Stimulated activated CD4-positive, alpha-beta T cell treated with anti-CD3 and anti-CD28 coated beads, Interleukin-12 subunit alpha, Interleukin-12 subunit beta, amount 100 ng/mL, for 24 hours (primary cell): ENCODE data around the gene KCTD4.
"Not testable (repeated sequence)": the region's sequence is repeated elsewhere in the genome, so short reads cannot be mapped to it uniquely, and the experiment has no call there.

Source experiments
- DNase-seq, 2 experiments: peaks; one replicate each; pipeline ENCODE4 v3.0.0-alpha.2; 2020; ENCODE audit warnings: low read depth in 2 of 2

The KCTD4 gene

DNA sequence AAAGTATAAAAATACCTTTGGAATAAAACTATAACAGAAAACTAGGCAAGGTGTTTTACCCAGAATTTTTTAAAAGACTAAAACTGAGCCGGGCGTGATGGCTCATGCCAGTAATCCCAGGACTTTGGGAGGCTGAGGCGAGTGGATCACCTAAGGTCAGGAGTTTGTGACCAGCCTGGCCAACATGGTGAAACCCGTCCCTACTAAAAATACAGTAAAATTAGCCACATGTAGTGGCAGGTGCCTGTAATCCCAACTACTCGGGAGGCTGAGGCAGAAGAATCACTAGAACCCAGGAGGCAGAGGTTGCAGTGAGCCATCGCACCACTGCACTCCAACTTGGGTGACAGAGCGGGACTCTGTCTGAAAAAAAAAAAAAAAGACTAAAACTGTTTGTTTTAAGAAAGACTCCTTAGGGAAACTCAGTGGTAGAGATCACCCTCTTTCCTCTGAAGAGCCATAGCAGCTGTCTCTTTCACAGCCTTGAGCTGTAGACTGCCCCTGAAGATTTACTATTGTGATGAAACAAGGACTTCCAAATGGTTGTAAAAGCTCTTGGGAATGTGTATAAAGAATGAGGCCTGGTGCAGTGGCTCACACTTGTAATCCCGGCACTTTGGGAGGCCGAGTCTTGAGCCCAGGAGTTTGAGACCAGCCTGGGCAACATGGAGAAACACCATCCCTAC lies 14.7 kb upstream of the KCTD4 start:
- DNase-seq = no peak

DNA sequence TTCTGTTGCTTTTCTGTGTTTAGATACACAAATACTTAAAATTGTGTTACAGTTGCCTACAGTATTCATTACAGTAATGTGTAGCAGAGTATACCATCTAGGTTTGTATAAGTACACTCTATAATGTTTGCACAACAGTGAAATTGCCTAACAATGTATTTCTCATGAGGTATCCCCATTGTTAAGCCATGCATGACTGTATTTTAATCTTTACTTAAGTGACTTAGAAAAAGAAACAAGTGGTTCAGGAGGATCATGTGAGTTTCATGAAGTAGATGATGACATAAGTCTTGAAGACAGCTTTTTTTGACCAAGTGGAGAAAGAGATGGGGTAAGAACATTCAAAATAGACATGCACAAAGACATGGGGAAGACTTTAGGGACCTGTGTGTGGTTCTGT lies 8.4 kb upstream of the KCTD4 start:
- no peak for DNase-seq

DNA sequence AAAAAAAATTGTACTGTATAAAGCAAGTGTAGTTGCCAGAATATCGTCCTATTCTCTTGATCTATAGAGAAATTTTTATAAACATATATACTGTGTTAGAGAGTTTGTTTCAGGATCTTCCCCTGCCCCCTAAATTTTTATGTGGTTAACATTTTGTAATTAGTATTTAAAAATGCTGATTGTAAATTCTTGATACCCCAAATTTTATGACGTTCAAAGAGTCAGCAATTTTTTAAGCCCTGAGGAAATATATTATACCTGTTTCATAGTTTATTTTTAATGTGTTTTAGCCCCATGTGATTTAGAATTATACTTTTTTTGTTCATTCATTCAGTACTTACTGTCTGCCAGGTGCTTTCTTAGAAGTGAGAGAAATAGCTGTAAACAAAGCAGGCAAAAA lies 7.3 kb upstream of the KCTD4 start:
- no peak for DNase-seq

DNA sequence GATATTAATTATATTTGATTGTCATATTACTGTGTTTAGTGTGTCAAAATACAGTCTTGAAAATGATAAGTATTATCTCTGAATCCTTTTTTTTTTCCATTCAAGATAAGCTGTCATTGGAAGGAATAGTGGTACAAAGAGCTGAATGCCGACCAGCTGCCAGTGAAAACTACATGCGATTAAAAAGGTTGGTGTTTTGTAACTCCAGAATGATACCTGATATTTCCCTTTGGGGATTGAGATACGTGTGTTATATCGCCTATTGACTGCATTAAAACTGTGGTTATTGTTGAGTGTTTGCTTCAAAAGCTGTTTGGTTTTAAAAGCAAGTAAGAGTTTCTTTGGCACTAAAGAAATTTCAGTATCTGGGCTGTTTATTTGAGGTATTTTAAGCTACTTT lies 6.5 kb upstream of the KCTD4 start:
- no peak for DNase-seq

DNA sequence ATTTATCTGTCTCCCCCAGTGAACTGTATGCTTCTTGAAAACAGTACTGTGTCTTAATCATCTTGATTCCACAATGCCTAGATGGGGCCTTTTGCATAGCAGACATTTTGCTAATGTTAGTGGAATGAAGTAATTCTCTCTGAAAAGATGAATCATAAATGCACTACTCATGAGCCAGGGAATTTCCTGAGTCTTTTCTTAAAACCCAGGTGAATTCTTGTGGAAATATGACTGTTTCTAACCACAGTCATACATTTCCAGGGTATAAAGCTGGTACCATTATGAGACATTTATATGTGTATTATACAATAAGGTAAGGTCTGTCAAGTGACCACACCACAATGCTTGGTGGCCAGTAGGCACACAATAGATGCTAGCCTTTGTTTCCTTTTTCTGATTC lies 5.5 kb upstream of the KCTD4 start:
- DNase-seq = no peak

DNA sequence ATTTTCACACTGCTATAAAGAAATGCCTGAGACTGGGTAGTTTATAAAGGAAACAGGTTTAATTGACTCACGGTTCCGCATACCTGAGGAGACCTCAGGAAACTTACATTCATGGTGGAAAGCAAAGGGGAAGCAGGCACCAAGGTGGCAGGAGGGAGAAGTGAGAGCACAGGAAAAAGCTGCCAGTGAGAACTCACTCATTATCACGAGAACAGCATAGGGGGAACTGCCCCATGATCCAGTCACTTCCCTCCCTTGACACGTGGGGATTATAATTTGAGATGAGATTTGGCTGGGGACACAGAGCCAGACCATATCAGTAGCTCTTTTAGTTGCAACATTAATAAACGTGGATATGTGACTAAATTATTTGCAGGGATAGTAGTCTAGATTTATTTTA lies 4.3 kb upstream of the KCTD4 start:
- DNase-seq = no peak

DNA sequence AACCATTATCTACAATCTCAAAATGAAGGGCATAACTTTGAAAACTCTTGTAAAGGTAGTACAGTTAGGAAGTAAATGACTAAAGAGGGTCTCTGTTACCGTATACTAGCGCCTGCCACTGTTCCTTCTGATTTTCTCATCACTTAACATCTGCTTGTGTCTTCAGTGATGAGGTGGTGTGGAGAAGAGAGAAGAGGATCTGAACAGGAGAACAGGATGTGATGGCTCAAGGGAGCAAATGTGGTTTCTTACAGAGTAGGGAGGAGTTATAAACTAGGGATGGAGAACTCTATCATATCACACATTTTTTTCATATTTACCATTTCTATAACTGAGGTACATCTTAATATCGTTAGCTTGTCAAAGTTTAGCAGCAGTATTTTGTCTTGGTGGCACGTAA lies 1.1 kb downstream of the KCTD4 start:
- no peak for DNase-seq

DNA sequence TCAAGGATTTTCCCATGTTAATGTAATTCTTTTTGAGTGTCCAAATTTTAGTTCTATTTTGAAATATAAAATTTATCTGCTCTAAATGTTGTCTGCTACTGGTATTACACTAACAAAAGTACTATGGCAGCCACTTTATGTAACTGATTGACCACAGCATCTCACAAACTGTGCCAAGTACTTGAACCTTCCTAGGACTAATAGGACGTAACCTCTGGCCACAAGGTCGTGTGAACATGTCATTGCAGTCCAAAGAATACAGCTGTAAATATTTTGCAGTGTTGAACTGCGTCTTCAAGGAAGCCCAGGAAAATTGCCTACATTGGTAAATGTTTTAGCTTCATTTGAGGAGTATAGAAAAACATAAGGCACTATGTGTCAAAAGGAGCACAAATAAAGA lies 1.9 kb downstream of the KCTD4 start:
- no peak for DNase-seq

DNA sequence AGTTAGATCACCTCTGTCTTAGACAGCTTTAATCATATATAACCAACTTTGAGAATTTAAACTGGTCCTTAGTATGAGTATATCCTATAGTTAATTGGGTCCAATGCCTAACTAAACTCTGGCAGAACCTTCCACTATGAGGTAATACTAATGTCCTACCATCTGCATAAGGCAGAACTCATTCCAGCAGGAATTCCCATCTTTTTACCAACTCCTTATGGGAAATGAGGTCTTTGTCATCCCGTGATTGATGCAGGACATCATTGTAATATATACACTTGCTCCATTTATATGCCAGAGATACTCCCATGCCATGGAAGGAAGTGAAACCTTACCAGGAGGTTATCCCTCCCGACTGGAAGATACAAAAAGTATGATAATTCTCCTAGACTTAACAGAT lies 2.8 kb downstream of the KCTD4 start:
- DNase-seq = no peak

DNA sequence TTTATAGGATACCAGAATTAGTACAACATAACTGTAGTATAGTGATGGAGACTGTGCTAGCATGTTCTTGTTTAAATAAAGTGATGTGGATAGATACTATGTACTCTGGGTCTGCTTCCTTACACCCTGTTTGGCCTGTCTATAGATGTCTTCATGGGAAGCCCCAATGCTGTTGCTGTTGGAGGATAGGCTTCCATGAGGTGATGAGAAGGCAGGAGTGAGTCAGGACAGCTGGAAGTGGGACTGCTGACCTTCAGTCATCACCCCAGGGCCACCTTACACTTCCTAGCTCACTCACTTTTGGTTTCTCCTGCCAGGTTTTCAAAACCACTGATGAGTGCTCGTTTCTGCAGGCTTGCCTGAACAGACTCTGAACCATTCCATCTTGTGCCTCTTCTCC lies 4.2 kb downstream of the KCTD4 start:
- DNase-seq = no peak

DNA sequence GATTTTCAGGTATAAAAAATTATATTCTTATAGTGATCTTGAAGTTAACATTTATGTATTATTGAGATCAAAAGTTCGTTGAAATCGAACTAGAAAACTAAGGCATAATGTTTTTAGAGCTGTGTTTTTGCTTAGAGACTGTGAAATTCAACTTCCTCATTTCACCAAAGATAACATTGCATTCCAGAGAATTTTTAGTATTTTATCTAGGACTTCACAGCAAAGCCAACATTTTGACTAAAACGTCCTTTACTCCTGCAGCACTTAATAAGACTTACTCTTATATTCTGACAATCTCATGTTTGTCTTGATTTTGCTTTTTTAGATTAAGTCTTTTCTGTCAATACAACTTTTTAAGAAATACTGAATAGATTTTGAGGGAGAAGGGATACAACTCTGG lies 4.7 kb downstream of the KCTD4 start:
- DNase-seq = no peak

DNA sequence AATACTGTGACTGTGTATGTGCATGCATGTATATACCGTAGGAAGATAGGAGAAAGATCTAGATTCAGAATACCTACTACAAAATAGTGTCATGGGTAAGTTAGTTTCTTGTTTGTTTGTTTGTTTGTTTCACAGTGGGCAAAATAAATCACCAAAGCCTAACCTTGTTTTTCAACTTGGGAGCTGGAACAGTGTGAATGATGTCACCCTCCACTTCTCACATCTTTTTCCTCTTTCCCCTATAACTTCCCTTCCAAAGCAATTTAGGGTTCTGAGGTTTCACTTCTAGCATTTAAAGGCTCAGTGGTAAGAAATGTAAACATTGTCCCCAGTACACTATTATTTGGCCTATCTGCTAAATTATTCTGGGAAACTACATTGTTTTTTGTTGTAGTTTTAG lies 5.4 kb downstream of the KCTD4 start:
- no peak for DNase-seq

DNA sequence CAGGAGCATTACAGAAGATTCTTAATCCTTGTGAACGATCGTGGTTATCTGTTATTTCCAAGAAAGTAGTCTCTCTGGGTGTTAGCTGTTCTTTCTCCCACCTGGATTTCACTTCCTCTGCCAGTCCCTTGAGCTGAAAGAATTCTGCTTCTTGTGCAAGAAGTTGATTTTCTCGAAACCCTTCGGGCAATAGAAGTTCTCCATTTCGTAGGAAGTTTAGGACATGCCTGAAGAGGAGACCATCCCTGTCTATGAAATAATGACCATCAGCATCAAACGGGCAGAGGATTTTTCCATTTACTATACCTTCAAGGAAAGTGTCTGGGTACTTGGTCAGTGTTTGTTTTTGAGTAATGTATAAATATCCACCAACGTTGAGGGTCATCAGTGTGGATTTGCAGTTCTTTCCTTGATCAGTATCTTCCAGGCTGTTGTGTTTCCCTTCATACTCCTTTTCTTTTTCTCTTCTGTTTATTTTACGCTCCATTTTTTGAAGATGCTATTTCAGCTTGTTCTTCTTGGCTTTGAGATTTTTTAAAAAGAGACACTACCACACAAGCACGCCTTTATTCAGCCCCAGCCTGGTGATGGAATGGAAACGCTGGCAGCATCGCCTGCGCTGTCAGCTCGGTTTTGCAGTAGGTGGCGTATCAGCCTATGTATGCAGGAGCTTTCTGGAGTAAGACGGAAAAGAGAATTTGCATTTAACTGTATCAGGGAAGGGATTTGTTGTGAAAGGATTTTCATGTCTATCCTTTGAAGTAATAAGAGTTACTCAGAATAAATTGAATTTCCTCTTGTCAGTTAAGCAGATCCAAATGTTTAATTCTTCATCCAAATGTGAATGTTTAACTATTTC lies 6.5 kb downstream of the KCTD4 start:
- no peak for DNase-seq

DNA sequence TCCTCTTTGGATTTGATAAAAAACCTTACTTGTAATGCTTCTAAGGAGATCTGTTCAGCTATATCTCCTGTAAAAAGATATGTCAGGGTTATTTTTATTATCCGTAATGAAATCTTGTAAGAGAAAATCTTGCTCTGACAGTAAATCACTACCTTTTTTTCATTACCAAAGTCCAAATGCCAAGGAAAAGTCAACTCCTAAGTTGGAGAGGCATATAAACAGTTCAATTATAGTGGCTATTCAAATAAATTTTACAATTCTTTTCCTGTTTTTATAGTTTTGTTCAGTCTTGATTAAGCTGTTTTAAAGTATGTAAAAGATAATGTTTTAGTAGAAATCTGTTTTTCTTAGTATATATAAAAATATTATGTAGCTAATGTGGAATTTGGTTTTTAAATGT lies 9.0 kb downstream of the KCTD4 start:
- DNase-seq = no peak

DNA sequence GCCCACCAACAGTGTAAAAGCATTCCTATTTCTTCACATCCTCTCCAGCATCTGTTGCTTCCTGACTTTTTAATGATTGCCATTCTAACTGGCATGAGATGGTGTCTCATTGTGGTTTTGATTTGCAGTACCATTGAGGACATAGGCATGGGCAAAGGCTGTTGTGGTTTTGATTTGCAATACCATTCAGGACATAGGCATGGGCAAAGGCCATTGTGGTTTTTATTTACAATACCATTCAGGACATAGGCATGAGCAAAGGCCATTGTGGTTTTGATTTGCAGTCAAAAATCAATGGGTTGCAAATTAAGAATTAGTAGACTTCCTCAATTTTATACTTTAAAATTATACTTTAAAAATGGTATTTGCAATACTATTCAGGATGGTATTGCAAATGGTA lies 11.3 kb downstream of the KCTD4 start:
- DNase-seq = not testable (repeated sequence)

DNA sequence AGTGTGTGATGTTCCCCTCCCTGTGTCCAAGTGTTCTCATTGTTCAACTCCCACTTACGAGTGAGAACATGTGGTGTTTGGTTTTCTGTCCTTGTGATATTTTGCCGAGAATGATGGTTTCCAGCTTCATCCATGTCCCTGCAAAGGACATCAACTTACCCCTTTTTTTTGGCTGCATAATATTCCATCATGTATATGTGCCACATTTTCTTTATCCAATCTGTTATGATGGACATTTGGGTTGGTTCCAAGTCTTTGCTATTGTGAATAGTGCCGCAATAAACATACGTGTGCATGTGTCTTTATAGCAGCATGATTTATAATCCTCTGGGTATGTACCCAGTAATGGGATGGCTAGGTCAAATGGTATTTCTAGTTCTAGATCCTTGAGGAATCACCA lies 11.8 kb downstream of the KCTD4 start:
- DNase-seq = not testable (repeated sequence)

DNA sequence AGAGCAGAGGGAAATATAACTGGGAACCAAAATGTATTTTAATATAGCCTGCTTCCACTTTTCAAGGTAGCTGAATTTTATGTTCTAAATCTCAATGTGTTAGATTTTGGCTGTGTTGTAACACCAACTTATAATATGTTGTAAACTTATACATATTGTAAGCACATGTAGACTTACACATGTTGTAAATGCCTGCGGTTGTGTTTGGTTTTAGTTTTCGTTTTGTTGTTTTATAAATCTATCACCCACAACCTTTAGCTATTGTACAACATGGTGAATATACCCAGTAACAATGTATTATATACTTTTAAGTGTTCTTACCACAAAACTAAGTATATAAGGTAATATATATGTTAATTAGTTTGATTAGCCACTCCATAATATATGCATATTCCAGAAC lies 15.6 kb downstream of the KCTD4 start:
- DNase-seq = no peak

DNA sequence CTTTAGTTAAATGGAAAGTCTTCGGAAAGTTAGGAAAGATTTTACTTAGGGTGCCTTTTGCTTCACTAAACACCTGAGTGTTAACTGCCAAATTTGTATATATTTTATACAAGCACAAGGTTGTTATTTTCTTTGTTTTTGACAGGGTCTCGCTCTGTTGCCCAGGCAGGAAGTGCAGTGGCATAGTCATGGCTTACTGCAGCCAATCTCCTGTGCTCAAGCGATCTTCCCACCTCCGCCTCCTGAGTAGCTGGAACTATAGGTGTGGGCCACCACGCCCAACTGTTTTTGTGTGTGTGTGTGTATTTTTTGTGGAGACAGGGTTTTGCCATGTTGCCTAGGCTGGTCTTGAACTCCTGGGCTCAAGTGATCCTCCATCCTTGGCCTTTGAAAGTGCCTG lies 16.2 kb downstream of the KCTD4 start:
- no peak for DNase-seq

DNA sequence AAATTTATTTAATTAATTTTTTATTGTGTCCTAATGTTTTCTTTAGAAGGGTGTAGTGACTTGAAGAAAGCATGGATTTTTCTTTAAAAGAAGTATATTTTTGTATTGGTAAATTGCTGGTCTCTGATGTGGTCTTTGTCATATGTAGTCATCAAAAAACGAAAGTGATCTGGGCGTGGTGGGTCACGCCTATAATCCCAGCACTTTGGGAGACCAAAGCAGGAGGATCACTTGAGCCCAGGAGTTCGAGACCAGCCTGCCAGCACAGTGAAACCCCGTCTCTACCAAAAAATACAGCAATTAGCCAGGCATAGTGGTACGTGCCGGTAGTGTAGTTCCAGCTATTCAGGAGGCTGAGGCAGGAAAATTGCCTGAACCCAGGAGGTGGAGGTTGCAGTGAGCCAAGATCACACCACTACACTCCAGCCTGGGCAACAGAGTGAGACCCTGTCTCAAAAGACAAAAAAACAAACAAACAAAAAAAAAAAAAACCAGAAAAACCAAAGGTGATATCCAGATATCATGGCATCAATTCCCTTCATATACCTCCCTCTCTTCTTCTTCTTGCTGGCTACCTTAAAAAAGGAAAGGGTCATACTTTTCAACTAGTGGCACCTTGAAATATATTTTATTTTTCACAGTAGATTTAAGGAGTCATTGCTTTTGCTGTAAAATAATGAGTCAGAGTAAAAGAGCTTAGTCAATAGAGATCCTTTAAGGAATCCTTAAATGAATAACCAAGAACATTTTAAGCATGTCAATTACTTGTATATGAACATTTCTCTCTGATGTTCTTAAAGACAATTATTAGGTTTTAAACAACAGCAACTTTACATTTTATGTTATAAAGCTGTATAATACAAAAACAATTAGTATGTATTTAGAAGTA lies 19.9 kb downstream of the KCTD4 start:
- DNase-seq = no peak

DNA sequence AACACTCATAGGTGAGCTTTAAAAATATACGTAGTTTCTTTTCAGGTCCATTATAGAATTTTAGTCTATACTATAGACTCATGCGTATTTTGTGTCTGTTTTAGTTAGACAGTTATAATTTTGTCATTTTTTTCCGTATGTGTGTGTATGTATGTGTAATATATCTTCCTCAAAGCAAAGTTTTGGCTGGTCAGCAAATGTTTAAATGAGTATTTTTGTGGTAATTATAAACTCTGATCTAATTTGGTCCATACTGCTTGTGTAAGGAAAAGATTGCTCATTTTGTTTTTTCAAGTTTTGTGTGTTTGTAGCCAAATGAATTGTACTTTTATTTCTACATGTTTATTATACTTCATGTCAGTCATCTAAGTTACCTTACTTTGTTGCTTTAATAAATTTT lies 20.5 kb downstream of the KCTD4 start:
- no peak for DNase-seq

DNA sequence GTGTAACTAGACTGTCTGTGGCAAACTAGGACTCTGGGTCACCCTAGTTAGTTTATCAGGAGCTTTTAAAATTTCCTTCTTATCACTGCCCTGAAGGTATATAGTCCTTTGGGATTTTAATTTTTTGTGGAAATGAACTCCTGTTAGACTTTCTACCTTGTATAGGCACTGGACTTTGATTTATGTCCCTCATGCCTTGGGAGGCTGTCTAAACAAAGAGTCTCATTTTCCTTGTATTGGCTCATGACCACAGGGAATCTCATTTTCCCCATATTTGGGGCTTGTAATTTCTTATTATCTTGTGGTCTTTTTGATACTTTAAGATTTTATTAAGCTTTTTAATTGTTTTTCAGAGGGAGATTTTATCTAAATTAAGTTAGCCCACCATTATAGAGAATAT lies 21.4 kb downstream of the KCTD4 start:
- no peak for DNase-seq

DNA sequence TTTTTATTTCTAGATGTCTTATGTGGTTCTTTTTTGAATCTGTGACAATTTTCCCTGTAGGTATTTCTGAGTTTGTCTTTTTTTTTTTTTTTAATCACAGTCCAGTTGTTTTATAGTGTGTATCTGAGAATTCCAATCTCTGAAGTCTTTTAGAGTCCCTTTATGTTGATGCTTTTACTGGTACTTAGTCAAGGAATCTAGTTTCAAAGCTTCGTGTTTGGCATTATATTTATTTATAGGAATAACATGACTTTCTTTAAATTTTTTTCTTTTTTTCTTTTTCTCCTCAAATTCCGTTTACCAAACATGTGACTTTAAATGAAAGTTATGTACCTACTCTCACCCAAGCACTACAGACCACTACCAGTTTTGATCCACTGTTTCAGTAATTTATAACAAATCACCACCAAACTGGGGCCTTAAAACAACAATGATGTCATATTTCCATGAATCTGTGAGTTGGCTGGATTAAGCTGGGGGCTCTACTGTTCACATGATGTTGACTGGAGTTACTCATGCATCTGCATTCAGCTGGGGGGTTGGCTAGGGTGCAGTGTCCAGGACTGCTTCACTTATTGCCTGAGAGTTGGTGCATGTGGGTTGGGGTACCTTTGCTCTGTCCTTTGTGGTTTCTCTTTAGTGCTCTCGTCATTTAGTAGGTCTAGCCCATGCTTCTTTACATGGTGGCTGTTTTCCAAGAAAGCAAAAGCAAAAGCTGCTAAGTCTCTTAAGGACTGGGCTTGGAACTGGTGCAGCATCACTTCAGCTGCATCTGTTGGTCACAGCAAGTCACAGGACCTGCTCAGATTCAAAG lies 22.3 kb downstream of the KCTD4 start:
- DNase-seq = no peak
